HuH-7.5 (cell line): ENCODE data around the gene ANKRD50.

ENCODE experiments used
- DNase-seq: peaks from one replicate; pipeline ENCODE4 v3.0.0; 2011; ENCODE audit warnings: low spot score

Gene ANKRD50, protein sequence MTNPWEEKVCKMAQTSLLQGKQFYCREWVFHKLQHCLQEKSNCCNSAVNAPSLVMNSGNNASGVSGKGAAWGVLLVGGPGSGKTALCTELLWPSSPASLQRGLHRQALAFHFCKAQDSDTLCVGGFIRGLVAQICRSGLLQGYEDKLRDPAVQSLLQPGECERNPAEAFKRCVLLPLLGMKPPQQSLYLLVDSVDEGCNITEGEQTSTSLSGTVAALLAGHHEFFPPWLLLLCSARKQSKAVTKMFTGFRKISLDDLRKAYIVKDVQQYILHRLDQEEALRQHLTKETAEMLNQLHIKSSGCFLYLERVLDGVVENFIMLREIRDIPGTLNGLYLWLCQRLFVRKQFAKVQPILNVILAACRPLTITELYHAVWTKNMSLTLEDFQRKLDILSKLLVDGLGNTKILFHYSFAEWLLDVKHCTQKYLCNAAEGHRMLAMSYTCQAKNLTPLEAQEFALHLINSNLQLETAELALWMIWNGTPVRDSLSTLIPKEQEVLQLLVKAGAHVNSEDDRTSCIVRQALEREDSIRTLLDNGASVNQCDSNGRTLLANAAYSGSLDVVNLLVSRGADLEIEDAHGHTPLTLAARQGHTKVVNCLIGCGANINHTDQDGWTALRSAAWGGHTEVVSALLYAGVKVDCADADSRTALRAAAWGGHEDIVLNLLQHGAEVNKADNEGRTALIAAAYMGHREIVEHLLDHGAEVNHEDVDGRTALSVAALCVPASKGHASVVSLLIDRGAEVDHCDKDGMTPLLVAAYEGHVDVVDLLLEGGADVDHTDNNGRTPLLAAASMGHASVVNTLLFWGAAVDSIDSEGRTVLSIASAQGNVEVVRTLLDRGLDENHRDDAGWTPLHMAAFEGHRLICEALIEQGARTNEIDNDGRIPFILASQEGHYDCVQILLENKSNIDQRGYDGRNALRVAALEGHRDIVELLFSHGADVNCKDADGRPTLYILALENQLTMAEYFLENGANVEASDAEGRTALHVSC (N-terminal part only)

DNA sequence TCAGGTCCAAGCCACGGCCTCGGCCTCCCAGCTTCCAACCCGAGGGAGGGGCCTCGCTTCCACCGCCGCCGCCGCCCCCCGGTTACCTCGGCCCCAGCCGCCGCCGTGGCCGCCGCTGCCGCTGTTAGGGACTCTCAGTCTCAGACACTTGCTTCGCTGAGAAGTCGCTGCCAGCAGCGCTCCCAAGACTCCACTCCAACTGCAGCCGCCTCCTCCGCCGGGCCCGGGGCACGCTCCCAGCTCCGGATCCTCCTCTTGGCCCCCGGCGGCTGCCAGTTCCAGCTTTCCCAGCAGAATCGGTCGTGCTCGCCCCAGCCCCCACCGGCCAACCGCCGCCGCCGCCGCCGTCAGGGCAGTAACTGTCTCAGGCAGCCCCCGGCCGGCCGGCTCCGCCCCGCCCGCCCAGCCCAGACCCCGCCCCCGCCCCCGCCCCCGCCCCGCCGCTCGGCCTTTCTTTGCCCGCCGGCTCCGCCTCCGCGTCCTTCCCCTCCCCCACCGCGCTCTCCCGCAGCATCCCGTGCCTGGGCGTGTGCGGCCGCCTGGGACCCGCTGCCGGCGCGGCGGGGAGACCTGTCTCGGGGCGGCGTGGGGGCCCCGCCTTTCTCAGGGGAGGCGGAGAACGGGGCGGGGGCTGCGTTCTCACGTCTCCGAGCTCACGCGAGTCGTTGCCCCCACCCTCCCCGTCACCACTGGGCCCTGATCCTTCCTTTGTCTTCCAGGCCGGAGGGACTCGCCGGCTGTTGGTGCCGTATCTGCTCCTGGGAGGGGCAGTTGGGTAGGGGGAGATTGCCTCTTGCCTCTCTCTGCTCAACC is at the start of gene ANKRD50:
Gene ANKRD50, minus strand, starts transcription at position 361 of the 813 bp plus-strand sequence. CDS start 2,221 bp downstream, outside the sequence.
- peak; percentile 32 for DNase-seq

DNA sequence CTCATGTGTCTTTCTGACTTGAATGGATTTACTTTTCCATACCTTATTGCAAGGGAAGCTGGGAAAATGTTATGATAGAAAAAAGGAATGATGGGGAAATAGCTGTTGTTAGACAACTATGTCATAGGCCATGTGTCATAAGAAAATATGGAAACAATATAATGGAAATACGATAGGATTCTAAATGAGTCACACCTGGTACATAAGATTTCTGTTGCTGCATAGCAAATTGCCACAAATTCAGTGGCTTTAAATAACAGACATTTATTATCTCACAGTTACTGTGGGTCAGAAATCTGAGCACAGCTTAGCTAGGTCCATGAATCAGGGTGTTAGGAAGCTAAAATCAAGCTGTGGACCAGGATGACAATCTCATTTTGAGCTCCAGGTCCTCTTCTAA is 44.6 kb upstream of the ANKRD50 start:
- no peak for DNase-seq

DNA sequence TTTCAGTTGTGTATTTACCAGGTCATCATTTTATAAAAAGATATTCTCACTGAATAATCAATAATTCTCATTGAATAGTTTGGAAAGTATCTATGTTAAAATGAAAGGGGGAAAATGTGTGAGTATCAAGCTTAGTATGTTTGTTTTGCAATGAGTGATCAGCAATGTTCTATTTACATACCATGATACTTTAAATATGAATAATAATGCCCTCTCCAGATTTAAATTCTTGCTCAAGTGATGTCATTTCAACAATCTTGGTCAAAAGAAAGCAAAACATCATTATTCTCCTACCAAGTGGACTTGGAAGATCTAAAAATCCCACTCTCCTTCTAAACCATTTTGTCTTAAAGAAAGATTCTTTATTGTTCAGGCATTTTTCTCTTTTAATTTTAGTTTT is 42.1 kb upstream of the ANKRD50 start:
- DNase-seq: no peak

DNA sequence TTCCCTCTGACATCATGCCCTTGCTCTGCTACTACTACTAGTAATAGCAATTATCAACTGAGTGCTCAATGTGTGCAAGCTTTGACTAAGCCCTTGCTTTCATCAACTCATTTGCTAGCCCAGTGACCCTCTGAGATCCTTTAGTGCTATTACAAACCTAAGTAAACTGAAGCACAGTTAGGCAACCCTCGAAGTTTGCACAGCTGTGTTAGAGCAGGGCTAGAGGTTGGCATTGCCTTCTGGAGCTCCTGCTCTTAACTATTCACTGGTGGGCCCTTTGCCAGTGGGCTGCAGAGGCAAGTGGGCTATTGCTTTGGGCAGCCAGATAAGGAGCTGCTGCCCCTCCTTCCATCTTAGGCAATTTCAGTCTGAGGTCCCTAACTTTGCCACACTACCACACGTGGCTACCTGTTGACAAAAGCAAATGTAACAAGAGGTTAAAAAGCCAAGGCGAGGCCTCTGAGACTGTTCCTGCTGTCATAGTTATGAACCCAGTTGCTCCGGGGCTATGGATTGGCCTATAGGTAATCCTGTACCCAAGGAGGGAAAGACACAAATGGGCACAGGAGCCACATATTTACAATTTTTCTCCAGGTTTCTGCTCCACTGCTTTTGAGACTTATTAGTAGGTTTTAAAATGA is 41.5 kb upstream of the ANKRD50 start:
- DNase-seq: peak; percentile 12

DNA sequence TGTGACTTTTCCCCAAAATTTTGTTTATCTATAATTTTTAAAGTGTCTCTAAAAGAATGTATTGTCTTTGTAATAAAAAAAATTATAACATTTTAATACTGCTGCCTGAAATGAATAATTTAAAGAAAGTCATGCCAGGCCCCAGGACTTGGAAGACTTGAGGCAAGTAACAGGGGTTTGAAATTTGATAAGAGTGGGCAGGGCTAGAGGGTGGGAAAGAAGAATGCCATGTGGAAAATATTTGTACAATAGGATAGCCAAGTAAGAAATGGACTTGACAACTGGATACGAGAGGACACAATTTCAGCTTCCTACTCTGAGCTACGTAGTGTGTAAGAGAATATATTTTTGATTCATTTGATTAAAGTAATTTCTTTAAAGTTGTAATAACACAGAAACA is 36.9 kb upstream of the ANKRD50 start:
- no peak for DNase-seq

DNA sequence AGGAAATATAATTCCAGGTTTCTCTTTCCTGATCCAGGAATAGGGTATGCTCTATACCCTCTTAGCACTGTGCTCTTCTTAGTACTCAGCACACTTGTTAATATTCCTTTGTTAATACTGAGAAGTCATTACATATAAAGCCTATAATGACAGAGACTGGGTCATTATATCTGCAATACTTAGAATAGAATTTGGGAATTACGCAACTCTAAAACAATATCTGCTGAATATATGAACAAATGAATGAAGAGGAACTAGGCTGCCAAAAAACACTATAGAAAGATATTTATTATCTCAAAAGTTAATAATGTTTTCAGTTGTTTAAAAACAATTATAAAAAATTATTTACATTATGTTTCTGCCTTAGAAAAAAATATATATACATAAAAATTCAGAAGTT is 36.4 kb upstream of the ANKRD50 start:
- DNase-seq: no peak

DNA sequence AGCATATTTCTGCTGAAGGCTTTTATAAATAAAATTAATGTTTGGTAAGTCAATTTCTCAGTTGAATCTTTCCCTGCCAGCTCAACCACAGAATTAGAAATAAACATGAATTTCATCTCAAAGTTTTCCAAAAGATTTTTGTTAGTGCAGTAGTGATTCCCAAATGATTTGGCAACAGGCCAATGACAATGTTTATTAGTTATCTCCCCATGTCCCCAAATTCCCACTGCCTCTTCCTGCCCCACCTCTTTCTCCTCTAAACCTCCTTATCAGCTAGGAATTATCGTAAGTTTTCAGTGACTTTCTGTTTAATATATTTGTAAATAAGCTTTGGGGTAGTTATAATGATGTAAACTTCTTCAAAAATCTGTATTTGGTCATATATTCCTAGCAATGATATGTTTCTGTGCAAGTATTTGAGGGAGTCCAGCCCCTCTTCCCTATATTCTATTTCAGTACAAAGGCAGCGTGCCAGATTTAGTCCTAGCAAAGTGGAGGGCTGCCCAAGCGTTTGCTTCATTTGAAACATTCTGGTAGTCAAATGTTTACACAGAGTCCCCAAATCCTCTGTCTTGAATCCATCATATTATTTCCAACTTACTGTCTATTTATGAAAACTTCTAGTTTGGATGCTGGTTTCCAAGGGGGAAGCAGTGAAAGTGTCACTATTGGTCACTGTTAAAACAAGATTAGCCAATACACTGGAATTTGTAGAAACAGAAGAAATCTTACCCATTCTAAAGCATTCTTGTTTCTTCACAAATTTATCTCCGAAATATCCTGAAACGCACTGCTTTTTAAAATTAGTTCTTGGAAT is 33.7 kb upstream of the ANKRD50 start:
- DNase-seq: no peak

DNA sequence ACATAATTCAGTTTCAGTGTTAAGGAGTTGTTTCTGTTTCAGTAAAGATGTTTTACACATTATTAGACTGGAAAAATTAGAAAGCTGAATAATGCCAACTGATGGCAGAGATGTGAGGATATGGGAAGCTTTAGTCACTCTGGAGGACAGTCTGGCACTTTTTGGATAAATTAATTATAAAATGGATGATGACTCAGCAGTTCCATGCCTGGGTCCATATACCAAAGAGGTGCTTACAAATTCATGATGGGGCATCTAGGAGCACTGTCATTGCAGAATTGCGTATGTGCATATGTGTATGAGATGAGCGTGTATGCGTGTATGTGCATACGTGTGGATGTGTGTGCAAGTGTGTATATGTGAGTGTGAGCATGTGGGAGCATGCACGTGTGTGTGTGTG is 31.2 kb upstream of the ANKRD50 start:
- DNase-seq: no peak

DNA sequence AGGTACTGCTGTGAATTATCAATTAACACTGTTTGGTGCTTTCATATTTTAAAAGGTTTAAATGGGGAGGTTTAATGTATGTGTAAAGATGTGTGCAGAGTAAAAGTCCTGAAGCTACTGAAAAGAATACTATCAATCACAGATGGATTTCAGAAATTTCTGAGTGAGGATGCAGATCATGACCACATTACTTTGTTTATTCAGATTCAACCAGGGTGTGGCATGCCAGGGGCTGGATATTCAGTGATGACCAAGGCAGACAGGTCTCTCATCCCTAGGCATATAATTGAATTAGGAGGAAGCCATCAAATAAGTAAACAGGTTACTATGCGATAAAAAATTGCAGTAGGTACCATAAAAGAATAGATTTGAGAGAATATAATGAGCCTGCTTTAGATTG is 28.0 kb upstream of the ANKRD50 start:
- no peak for DNase-seq

DNA sequence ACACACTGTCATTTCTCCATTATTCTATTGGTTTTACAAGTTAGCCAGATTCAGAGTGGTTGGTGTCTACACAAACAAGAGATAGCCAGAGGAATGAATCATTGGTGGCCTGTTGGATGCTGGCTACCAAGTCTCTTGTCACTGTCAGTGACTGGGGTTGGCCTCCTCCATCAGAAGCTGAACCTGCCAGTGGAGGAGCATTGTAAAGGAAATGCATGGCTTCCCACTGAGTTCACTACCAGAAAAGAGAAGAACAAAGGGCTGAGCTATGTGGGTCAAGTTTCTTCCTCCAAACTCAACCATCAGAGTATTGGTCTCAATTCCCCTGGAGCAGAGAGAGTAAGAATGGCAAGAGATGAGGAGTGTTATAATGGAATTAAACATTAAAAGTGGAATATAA is 26.5 kb upstream of the ANKRD50 start:
- no peak for DNase-seq

DNA sequence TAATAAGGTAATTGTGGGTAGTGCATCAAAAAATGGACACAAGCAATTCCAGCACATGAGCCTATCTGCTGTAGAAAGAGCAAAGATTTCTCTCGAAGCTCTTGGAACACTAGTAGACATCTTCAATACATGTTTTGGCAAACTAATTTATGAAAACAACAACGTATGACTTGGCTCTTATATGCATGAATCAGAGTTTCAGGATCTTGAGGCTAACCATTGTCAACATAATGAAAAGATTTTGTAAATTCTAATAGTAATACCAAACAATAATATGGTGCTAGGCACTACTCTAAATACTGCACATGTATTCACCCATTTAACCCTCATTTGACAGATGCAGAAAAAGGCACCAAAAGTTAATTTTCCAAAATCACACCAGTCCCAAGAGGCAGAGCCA is 25.1 kb upstream of the ANKRD50 start:
- no peak for DNase-seq

DNA sequence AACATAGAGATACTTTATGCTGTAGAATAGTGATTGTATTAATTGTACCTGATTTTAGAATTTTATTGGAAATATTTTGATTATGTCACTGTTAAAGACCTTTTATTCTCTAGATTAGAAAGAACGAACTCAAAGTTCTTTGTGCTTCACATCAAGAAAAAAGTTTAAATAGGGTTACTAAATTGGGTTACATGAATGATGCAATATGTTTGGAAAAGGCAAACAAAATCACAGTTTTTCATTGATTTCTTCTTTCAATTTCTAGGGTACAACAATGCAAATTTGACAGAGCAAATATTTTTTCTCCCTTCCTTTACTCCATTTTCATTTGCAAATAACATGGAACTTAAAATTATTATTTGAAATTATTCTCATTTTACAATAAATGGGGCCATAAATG is 24.0 kb upstream of the ANKRD50 start:
- DNase-seq: no peak

DNA sequence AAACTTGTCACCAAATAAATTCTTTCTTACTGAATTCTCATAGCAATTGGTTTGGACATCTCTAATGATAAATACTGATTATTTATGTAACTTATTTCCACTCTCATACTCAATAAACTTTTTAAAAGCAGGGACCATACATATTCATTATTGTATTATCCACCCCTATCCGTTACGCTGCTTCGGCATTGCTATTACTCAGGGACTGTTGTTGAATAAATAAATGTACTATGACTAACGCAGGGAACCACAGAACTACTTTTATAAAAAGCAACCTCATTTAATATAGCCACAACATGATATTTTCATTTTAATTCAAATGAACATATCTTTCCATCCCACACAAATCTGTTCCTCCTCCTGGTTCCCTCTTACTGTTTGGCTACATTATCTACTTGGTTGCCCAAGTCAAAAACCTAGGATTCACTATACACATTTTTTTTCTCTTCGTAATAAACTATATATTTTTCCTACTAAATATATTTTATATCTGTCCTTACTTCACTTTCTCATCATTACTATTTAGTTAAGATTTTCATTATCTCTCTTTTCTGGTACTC is 14.9 kb upstream of the ANKRD50 start:
- no peak for DNase-seq

DNA sequence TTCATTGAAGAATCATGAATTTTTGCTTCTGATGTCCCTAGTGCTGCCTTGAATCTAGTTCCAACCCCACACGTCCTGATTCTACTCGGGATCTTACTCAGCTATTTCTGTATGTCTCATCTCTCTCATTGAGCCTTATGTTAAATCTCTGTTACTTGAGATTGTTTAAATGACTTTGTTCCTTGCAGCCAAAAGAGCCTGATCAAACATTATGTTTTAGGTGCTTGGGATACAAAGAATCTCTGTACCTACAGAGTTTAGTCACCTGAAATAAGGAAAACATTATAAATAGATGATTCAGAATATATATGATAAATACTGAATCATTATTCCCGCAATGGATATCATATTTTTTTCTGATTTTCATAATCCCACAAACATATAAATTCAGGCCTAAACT is 13.7 kb upstream of the ANKRD50 start:
- DNase-seq: no peak

DNA sequence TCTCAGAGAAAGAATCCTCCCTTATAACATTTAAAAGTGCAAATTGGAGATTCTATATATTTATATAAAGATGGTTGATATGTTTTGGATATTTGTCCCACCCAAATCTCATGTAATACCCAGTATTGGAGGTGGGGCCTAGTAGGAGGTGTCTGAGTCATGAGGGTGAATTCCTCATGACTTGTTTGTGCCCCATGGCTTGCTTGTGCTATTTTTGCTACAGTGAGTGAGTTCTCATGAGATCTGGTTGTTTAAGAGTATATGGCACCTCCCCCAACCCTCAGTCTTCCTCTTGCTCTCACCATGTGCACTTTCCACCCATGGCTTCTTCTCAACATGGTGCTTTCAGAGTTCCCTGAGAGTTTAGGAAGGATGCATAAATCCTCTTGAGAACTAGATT is 9.5 kb upstream of the ANKRD50 start:
- DNase-seq: no peak

DNA sequence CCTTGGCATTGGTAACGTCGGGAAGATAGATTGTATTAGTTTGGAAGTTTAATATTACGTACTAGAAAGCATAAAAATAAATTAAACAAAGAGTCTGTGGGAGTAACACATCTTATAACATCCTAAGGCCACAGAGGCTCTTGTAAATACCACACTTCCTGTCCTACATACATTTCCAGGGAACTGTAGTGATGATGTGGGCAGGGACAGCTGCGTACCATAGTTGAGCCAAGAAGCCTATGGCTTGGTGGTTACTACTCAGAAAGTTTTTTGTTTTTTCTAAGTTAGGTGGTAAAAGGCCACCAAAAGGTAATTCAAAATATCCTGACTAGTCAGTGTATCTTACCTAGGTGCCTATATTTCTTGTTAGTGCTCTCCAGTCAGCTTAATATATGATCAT is 4.6 kb upstream of the ANKRD50 start:
- DNase-seq: no peak

DNA sequence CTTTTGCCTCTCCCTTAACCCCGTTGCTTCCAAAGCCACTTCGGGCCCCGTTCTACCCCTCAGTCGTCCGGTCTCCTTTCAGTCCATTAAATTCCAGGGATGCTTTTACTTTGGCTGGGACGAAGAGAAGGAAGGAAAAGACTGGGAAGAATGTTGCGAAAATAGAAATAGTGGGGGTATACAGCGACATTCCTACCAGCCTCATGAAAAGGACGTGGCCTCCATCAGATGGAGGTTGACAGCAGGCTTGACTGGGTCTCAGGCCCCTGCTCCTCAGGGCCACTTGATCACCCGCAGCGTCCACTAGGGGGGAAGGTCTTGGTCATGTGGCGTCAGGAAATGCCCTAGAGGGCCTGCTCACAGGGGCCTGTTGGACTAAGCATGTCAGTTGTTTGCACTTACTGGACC is 657 bp upstream of the ANKRD50 start:
- peak; percentile 32 for DNase-seq

DNA sequence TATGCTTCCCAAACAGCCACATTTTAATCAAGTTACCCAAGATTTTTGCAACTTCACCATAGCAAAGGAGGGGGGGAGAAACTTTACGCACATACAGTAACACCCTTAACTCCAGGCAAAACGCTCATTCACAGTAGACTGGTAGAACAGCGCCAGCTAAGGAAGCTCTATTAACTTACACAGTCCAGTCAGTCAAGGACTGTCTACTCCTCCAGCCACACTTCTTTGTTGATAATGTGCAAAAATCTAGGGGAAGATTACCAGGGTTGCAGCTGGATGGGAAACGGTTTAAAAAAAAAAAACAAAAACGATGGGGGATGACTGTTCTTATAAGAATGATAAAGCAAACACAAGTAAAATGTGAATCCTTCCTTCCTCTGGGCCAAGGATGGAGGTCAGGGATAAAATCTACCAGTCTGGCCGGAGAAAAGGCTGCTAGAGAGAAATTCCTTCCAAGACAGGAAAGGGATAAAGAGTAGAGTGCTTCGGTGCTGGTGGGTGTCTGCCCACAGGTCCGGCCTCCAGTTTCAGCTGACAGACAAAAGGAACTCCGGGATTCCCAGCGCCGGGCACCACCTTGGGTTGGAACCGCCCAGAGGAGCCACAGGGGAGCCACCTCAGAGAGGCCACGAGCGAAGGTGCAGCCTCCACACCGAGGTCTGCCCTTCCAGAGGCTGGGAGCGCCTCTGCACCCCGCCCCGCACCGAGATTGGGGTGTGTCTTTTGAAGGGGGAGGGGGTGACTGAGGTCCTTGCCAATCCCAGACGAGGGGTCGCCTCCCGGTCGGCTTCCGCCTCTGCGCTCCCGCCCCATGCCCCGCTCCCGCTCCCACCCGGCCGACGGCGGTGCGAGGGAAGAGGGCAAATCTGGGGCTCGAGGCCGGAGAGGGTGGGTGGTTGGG is 811 bp downstream of the ANKRD50 start:
- peak; percentile 27 for DNase-seq

DNA sequence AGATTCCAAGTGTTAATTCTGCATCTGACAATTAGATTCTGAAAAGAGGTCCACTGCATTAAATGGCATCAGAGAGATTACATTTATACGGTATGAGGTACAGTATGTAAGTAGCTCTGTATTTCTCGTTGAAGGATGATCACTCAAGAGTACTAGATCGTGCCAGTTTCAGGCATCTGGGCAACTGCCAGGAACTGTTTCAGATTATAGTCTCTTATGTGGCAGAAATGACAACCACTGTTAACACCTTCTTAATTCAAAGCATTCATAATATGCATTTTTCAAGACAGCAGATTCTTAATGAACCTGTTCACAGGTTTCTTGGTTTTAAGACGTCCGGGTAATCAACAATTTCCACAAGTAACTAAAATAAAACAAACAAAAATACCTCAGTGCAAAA is 1.6 kb downstream of the ANKRD50 start:
- no peak for DNase-seq
